HG03095 (cell line): ENCODE data around the gene IFIT5.
"Not testable (repeated sequence)": the region's sequence is repeated elsewhere in the genome, so short reads cannot be mapped to it uniquely, and the experiment has no call there.

Experiments
- ATAC-seq: cut with Tn5 transposase; IDR thresholded peaks from one replicate; pipeline ENCODE4 v1.9.1; 2021; ENCODE audit warnings: moderate library complexity; ENCODE audit not compliant: unreplicated experiment

Gene IFIT5

GRCh38 chr10:89414146-89414878 lies at the start of gene IFIT5:
Gene IFIT5 (plus strand): TSS chr10:89414568. CDS start chr10:89414799, 231 bp downstream.
- peak; percentile 73 for ATAC-seq

- ATAC-seq: peak; percentile 46
Measured at GRCh38 chr10:89367529-89367928, 46.8 kb upstream of the IFIT5 start.

DNA sequence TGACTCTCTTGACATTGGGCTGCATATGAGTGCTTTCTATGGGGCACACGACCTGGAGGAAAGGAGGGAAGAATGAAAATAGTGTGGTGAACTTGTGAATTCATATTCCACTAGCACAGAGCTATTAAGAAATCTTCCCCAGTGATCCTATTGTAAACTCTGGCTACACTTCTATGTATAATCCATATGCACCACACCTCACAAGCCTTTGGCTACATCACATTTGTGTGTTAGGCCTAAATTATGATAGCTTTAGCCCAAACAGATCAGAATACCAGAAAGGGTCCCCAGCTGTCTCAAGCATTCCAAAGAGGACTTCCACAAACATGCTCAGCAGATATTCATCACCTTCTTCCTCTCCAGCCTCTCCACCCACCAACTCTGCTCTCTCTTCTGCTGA lies 46.2 kb upstream of the IFIT5 start:
- no peak for ATAC-seq

DNA sequence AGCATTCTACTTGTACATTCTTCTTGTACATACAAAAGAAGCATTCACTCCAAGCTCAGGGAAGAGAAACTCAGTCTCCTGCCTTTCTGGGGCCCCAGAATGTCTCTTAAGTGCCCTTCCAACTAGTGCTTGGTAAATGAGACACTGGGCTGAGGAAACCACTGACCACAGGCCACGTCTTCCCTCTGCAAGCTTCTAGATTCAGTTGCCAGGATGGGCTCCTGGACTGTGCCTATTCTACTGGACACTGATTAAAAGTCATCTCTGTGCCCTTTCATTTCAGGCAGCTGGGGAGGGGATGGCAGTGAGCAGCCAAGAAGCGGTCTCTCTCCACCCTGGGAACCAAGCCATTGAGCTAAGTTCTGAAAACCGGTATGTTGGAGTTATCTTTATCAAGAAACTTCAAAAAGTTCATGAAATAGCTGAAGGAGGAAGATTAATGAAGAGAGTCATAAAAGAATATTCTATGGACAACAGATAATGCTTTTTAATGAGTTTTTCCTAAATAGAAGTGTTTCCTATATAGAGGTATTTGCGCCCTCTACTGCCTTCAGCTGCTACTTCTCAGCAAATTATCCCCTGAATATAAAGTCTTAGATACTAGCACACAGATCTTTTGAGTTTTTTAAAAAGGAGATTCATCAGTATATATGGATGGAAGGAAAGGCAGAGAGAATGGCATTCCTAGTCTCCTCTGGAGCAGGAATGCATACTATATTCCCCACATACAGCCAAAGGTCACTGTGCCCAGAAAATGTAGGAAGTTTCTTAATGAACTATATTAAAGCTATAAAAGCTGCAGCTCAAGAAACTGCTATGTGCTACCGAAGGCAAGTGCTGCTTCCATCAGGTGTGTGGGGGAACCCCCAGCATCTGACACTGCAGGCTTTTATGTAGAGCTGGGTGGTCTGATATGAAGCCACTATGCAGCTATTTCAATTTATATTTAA lies 44.9 kb upstream of the IFIT5 start:
- ATAC-seq: no peak

DNA sequence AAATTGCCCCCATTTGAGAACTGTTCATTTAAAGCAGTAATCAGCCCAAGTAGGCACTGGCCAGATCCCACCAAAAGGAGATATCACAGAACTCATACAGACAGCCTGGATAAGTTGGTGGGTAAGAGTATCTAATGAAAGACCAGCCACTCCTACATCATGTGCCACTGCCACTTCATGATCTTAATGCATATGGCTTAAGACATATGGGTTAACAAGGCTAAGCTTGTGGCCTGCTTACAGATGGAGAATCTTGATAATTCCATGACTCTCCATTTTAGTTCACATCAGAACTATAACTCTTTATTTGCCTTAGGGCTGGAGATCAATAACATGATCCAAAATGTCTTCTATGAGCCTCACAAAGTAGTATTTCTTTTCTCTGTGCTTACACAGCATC lies 43.3 kb upstream of the IFIT5 start:
- ATAC-seq: no peak

- ATAC-seq: no peak
Measured at GRCh38 chr10:89371987-89372386, 42.4 kb upstream of the IFIT5 start.

DNA sequence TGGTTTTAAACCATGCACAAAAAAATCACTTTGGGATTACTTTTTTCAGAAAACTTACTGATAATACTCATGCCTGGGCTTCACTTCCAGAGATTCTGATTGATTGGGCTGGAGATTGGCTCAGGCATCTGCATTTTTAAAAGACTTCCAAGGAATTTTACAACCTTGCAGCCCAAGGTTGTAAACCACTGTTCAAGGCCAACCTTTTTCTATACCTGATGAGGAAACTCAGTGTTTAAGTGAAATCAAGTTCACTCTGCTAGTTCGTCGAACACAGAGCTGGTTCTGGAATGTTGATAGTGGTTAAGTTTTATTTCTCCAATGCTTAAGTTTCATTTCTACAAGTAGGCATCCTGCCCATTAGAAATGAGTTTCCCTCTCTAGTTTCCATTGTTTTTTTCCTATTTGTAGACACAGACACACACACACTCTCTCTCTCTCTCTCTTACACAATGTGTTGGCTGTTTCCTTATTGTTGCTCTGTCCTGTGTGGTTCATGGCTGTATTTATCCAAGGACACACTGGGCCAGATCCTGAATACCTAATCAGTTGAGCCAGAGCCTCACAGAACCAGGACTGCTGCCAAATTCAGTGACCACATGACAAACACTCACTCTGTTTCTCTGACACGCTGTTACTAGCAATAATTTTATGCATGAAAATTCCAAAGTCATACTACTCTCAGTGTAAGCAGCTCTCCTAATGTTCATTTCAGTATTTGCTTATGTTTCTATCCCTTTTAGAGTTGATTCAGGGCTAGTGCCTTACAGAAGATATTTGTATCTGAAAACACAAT lies 40.3 kb upstream of the IFIT5 start:
- no peak for ATAC-seq

DNA sequence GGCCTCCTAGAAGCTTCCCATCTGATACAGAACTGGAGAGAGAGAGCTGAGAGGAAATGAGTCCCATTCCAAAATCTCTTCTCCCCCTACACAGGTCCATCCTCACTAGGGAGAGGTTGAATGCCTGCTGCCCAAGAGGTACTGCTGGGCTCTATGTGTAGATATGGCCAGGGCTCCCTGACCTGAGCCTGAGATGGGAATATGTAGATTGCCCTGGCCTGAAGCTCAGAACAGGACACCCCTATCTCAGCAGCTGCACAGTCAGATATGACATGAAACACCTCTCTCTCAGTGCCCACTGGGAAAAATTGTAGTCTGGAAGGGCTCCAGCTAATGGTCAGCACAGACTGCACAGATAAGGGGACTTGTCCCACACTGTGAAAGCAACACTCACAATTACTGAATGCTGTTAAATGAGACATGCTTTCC lies 39.6 kb upstream of the IFIT5 start:
- ATAC-seq: no peak

DNA sequence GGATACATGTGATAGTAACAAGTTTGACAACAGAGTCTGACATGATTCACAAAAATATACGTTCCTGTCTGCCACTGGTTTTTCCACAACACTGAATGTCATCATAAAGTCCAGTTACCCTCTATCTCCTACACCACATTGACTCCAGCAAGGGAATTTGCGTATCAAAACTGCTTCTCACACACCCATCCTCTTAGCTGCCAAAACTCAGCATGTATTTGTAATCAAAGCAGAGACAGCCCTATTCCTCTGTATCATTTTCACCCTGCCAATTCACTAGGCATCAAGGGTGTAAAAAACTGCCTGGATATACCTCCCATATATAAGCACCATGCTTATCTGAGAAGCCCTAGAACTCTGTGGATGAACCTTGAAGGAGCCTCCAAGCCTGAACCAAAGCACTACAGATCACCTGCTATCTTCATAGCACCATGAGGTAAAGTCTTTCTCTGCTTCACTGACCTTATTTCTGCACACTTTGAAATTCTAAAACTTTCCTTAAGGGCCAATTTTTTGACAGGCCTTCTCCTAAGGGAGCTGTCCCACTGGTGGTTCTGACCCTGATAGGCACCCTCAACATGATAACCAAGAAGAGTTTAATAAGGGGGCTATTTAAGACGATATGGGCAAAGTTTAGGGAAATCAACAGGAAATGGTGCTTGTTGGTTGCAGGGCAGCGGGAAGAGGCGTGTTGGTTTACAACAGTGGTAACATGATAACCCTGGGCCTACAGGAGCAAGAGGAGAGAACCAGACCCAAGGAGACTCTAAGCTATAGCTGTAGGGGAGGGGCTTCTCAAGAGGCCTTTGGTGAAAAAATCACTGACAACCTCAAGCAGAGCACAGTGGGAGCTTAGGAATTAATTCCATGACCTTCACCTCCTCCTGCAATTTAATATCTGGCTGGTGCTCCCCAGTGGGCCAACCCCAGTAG lies 36.4 kb upstream of the IFIT5 start, which contains the start of gene IFIT1B:
Gene IFIT1B (plus strand): TSS at position 352 of the 933 bp plus-strand sequence. CDS start 80 bp downstream, at position 432.
- no peak for ATAC-seq

- ATAC-seq: no peak
Measured at GRCh38 chr10:89379103-89379502, 35.3 kb upstream of the IFIT5 start.

DNA sequence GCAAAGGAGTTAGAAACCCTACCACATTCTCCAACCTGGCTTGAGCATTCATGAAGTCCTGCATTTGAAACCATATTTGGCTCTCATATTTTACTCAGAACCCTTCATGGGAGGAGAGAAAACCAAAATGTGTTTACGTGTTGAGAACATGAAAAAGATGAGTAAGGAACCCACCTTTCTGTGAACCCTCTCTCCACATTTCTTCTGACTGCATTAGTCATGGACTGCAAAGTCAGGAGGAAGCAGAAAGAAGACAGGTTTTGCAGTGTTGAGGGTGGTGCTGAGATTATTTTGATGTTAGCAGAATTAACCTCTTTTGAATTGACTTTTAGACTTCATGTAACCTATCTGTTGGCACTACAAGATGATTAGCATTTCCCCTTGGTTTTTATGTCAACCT lies 31.6 kb upstream of the IFIT5 start:
- ATAC-seq: no peak

- no peak for ATAC-seq
Measured at GRCh38 chr10:89384474-89385340, 29.7 kb upstream of the IFIT5 start.

DNA sequence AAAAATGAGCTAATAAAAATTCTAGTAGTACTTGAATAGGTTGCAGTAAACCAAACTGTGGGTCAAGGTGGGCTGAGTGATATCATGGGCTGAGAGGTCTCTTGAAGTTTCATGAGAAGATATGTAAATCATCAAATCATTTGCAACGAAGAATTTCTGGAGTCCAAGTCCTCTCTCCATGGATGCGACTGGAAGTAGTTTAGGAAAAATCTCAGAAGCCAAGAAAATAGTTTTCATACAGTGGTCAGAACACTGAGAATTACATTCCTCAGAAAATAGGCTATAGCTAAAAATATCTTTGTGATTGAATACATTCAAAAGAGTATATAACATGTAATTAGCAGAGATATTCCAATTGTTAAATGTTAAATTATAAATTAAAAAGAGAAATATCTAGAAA lies 25.6 kb upstream of the IFIT5 start:
- ATAC-seq: no peak

GRCh38 chr10:89389254-89389653 lies 25.1 kb upstream of the IFIT5 start:
- no peak for ATAC-seq

GRCh38 chr10:89390476-89391225 lies 23.7 kb upstream of the IFIT5 start:
- no peak for ATAC-seq

DNA sequence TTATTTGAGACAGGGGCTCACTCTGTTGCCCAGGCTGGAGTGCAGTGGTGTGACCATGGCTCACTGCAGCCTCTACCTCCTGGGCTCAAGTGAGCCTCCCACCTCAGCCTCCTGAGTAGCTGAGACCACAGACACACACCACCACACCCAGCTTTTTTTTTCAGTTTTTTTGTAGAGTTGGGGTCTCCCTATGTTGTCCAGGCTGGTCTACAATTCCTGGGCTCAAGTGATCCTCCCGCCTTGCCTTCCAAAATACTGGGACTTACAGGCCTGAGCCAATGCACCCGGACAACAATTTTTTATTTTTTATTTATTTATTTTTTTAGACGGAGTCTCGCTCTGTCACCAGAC lies 23.2 kb upstream of the IFIT5 start:
- not testable (repeated sequence) for ATAC-seq

- ATAC-seq: peak; percentile 76
Measured at GRCh38 chr10:89391907-89392756, 22.2 kb upstream of the IFIT5 start, which contains the start of gene IFIT1. Gene IFIT1 (plus strand): TSS chr10:89392623. CDS start chr10:89392713, 90 bp downstream.
